ENCODE data around the gene PRKCE. TPM values are rescaled to one million over a fixed set of nuclear protein-coding genes. Genes with fewer than 3 reads are reported as not detected.

Gene PRKCE
- total RNA-seq, 1 experiment from 2014 or later = 1.3 TPM

GRCh38 chr2:45982096-45982495, 330.6 kb downstream of the PRKCE start:
- no peak overlapping the region for H2BK12ac ChIP-seq (ENCODE audit: insufficient read length, low read depth, low read length)
- no peak overlapping the region for H3K56ac ChIP-seq (ENCODE audit: insufficient read length, low read depth, low read length)
- no CpG with 5 or more reads among the region's 7 CpGs for WGBS (ENCODE audit: extremely low coverage, insufficient read length, low lambda C conversion rate)

More at GRCh38 chr2:45982096-45982495, 330.6 kb downstream of the PRKCE start:
- Histone ChIP-seq H3K23ac (ENCODE audit: insufficient read length, low read depth, low read length) (no peak overlapping the region), H2AFZ (ENCODE audit: low read length) (no peak overlapping the region), H3K18ac (ENCODE audit: insufficient read length, low read depth, low read length) (no peak overlapping the region), H3T11ph (ENCODE audit: low read length) (no peak overlapping the region), H3K9ac (ENCODE audit: extremely low read depth, insufficient read length, low read length) (no peak overlapping the region), H4K8ac (replicated peaks; ENCODE audit: insufficient read length, low read depth, low read length) (no peak overlapping the region), H3K4me2 (ENCODE audit: insufficient read depth, insufficient read length, low read length) (no peak overlapping the region), H3K27me3 (ENCODE audit: insufficient read depth, low read length) (no peaks in the 10 kb centered on the region), H2AK5ac (ENCODE audit: insufficient read length, low read length) (no peak overlapping the region), H4K5ac (ENCODE audit: insufficient read length, low read depth, low read length) (no peak overlapping the region), H2BK120ac (ENCODE audit: low read depth, low read length, poor library complexity, severe bottlenecking) (no peak overlapping the region), H2BK15ac (ENCODE audit: low read depth, low read length) (no peak overlapping the region), H3K4ac (ENCODE audit: low read depth, low read length) (no peak overlapping the region), H3K79me1 (ENCODE audit: insufficient read depth, low read depth, low read length, poor library complexity, severe bottlenecking) (no peaks in the 10 kb centered on the region), H3K79me2 (ENCODE audit: insufficient read depth, low read length) (no peaks in the 10 kb centered on the region), H3K4me1 (ENCODE audit: insufficient read depth, low read length) (no peaks in the 10 kb centered on the region), H2BK5ac (ENCODE audit: insufficient read length, low read length) (no peak overlapping the region), H3K27ac (ENCODE audit: insufficient read length, low read depth, low read length) (no peak overlapping the region), H3K9me3 (ENCODE audit: control insufficient read depth, low read depth, low read length) (no peaks in the 10 kb centered on the region), H2BK20ac (ENCODE audit: low read depth, low read length, poor library complexity, severe bottlenecking) (no peak overlapping the region), H3K14ac (ENCODE audit: insufficient read depth, low read length) (no peak overlapping the region; the same call in 1 of the 2 replicates), H3K23me2 (ENCODE audit: insufficient read length, low read depth, low read length, poor library complexity, severe bottlenecking) (no peaks in the 10 kb centered on the region), H4K91ac (ENCODE audit: insufficient read length, low read depth, low read length) (no peak overlapping the region), H4K20me1 (ENCODE audit: control insufficient read depth, insufficient read depth, insufficient read length) (no peaks in the 10 kb centered on the region)
- no peak for DNase-seq
- no peaks in the 10 kb centered on the region for H3K9me3 Mint-ChIP-seq
- H3K36me3 Mint-ChIP-seq (ENCODE audit: insufficient read depth in 1 of 3, low read depth in 3 of 3) = no peaks in the 10 kb centered on the region; a peak in 1 of 7 replicates
- TF ChIP-seq CTCF (conservative IDR thresholded peaks at IDR 0.05) = no peak
- no peak overlapping the region for H3K4me3 Mint-ChIP-seq
- H3K27me3 Mint-ChIP-seq (ENCODE audit: low read depth) = peaks cover 9% of the 10 kb centered on the region
- H3K27ac Mint-ChIP-seq = no peak overlapping the region
- peaks cover 2 to 4% of the 10 kb centered on the region in 2 experiments; a peak in 2 of 4 replicates for H3K4me1 Mint-ChIP-seq
